ENCODE results near the gene PGD. TPM values are rescaled to one million over a fixed set of nuclear protein-coding genes. Genes with fewer than 3 reads are reported as not detected.
"Not testable (repeated sequence)": the region's sequence is repeated elsewhere in the genome, so short reads cannot be mapped to it uniquely, and the experiment has no call there.

The PGD gene
- total and polyA plus RNA-seq, 2 donors (not counting 1 experiment from before 2014, with no cell fraction given): 13.7 to 56.7 TPM

- Histone ChIP-seq H3K79me2 (ENCODE audit: control insufficient read depth, insufficient read depth, low read length) (no peaks in the 10 kb centered on the region), H2AFZ (ENCODE audit: insufficient read depth, low read depth, low read length, poor library complexity, severe bottlenecking) (no peak overlapping the region), H4K20me1 (ENCODE audit: control insufficient read depth, insufficient read depth, low read length, poor library complexity, severe bottlenecking) (no peaks in the 10 kb centered on the region), H3K9me3 (ENCODE audit: control extremely low read depth in 1 of 3, control insufficient read depth in 2 of 3, insufficient read depth in 1 of 3, low read length in 2 of 3) (peaks cover 0 to 8% (median 0%) of the 10 kb centered on the region in 3 donors), H3K4me2 (replicated peaks; ENCODE audit: low read depth, low read length, poor library complexity, severe bottlenecking) (no peak overlapping the region), H3K27me3 (replicated peaks in 1 of 4; ENCODE audit: control extremely low read depth in 1 of 4, control insufficient read depth in 3 of 4, insufficient read depth in 4 of 4, low read length in 3 of 4) (no peaks in the 10 kb centered on the region), H3K4me3 (ENCODE audit: control extremely low read depth in 1 of 5, extremely low read depth in 1 of 5, insufficient read depth in 1 of 5, low read depth in 2 of 5, low read length in 4 of 5) (no peak overlapping the region), H3K36me3 (replicated peaks in 1 of 2; ENCODE audit: control extremely low read depth in 1 of 2, control insufficient read depth in 1 of 2, extremely low read depth in 1 of 2, insufficient read depth in 2 of 2, low read length in 1 of 2) (peaks cover 3 to 5% of the 10 kb centered on the region in 2 experiments), H3K4me1 (ENCODE audit: control insufficient read depth in 2 of 2, insufficient read depth in 2 of 2, low read length in 2 of 2) (peaks cover 0 to 3% of the 10 kb centered on the region in 2 donors), H3K27ac (ENCODE audit: low read length in 2 of 2) (no peak overlapping the region), H3K9ac (ENCODE audit: low read length) (no peak overlapping the region)
- Mint-ChIP-seq H3K4me1 (peaks cover 3% of the 10 kb centered on the region), H3K27me3 (no peaks in the 10 kb centered on the region), H3K4me3 (no peak overlapping the region), H3K9me3 (ENCODE audit: insufficient read depth) (no peaks in the 10 kb centered on the region), H3K27ac (no peak overlapping the region)
- DNase-seq (no peak), ATAC-seq (ENCODE audit: low read depth) (no peak)
- ChIA-PET POLR2A (no interaction called here), CTCF (interaction anchor here (0.6 to 1.5 kb wide), 2 partner anchors 24 to 26 kb away, joined by 3 read pairs; partner anchors contain the start of gene CENPS)
- WGBS (ENCODE audit: insufficient coverage): 88% methylated on average over 4 of the region's 5 CpGs
- no peak for TF ChIP-seq CTCF (IDR thresholded peaks at IDR 0.05)
- no peak for TF ChIP-seq EZH2 (IDR thresholded peaks at IDR 0.05; ENCODE audit: borderline replicate concordance, insufficient read depth, low read depth, low read length, poor library complexity, severe bottlenecking)
- intact Hi-C loops (cut with micrococcal nuclease): no loop called here
These were observed 57.2 kb downstream of the PGD start for GRCh38 chr1:10456048-10456447.

GRCh38 chr1:10456661-10457060 lies 57.8 kb downstream of the PGD start:
- intact Hi-C loops (cut with micrococcal nuclease): no loop called here
- Histone ChIP-seq H3K9me3 (ENCODE audit: control extremely low read depth in 1 of 3, control insufficient read depth in 2 of 3, insufficient read depth in 1 of 3, low read length in 2 of 3) (peaks cover 0 to 8% (median 0%) of the 10 kb centered on the region in 3 donors), H2AFZ (ENCODE audit: insufficient read depth, low read depth, low read length, poor library complexity, severe bottlenecking) (no peak overlapping the region), H3K36me3 (replicated peaks in 1 of 2; ENCODE audit: control extremely low read depth in 1 of 2, control insufficient read depth in 1 of 2, extremely low read depth in 1 of 2, insufficient read depth in 2 of 2, low read length in 1 of 2) (peaks cover 3 to 11% of the 10 kb centered on the region in 2 experiments), H3K27ac (ENCODE audit: low read length in 2 of 2) (no peak overlapping the region), H3K4me1 (ENCODE audit: control insufficient read depth in 2 of 2, insufficient read depth in 2 of 2, low read length in 2 of 2) (peaks cover 0 to 3% of the 10 kb centered on the region in 2 donors), H3K4me2 (replicated peaks; ENCODE audit: low read depth, low read length, poor library complexity, severe bottlenecking) (no peak overlapping the region), H3K79me2 (ENCODE audit: control insufficient read depth, insufficient read depth, low read length) (no peaks in the 10 kb centered on the region), H3K4me3 (ENCODE audit: control extremely low read depth in 1 of 5, extremely low read depth in 1 of 5, insufficient read depth in 1 of 5, low read depth in 2 of 5, low read length in 4 of 5) (no peak overlapping the region), H3K27me3 (replicated peaks in 1 of 4; ENCODE audit: control extremely low read depth in 1 of 4, control insufficient read depth in 3 of 4, insufficient read depth in 4 of 4, low read length in 3 of 4) (no peaks in the 10 kb centered on the region), H4K20me1 (ENCODE audit: control insufficient read depth, insufficient read depth, low read length, poor library complexity, severe bottlenecking) (no peaks in the 10 kb centered on the region), H3K9ac (ENCODE audit: low read length) (no peak overlapping the region)
- Mint-ChIP-seq H3K27ac (no peak overlapping the region), H3K4me1 (peaks cover 3% of the 10 kb centered on the region), H3K9me3 (ENCODE audit: insufficient read depth) (no peaks in the 10 kb centered on the region), H3K4me3 (no peak overlapping the region), H3K27me3 (no peaks in the 10 kb centered on the region)
- ChIA-PET POLR2A (no interaction called here), CTCF (interaction anchor here (0.6 to 1.5 kb wide), 2 partner anchors 24 to 27 kb away, joined by 3 read pairs; partner anchors contain the start of gene CENPS)
- DNase-seq (no peak), ATAC-seq (ENCODE audit: low read depth) (no peak)
- TF ChIP-seq EZH2 (IDR thresholded peaks at IDR 0.05; ENCODE audit: borderline replicate concordance, insufficient read depth, low read depth, low read length, poor library complexity, severe bottlenecking) (no peak), CTCF (IDR thresholded peaks at IDR 0.05) (no peak)
- whole genome bisulfite sequencing (ENCODE audit: insufficient coverage): no CpG with 5 or more reads among the region's 7 CpGs

GRCh38 chr1:10457462-10457861 lies 58.6 kb downstream of the PGD start:
- POLR2A ChIA-PET; H4K20me1 ChIP-seq (ENCODE audit: control insufficient read depth, insufficient read depth, low read length, poor library complexity, severe bottlenecking); DNase-seq; H3K27ac Mint-ChIP-seq; H3K4me3 Mint-ChIP-seq; H3K4me3 ChIP-seq (ENCODE audit: control extremely low read depth in 1 of 5, extremely low read depth in 1 of 5, insufficient read depth in 1 of 5, low read depth in 2 of 5, low read length in 4 of 5); H3K79me2 ChIP-seq (ENCODE audit: control insufficient read depth, insufficient read depth, low read length); H3K27me3 ChIP-seq (replicated peaks in 1 of 4; ENCODE audit: control extremely low read depth in 1 of 4, control insufficient read depth in 3 of 4, insufficient read depth in 4 of 4, low read length in 3 of 4); H3K27ac ChIP-seq (ENCODE audit: low read length in 2 of 2); H3K9me3 Mint-ChIP-seq (ENCODE audit: insufficient read depth); H2AFZ ChIP-seq (ENCODE audit: insufficient read depth, low read depth, low read length, poor library complexity, severe bottlenecking); H3K9me3 ChIP-seq (ENCODE audit: control extremely low read depth in 1 of 3, control insufficient read depth in 2 of 3, insufficient read depth in 1 of 3, low read length in 2 of 3); H3K9ac ChIP-seq (ENCODE audit: low read length); intact Hi-C loops (cut with micrococcal nuclease); ATAC-seq (ENCODE audit: low read depth); H3K27me3 Mint-ChIP-seq; H3K4me2 ChIP-seq (replicated peaks; ENCODE audit: low read depth, low read length, poor library complexity, severe bottlenecking); H3K4me1 ChIP-seq (ENCODE audit: control insufficient read depth in 2 of 2, insufficient read depth in 2 of 2, low read length in 2 of 2); H3K4me1 Mint-ChIP-seq: not testable (repeated sequence)
- peaks cover 3 to 14% of the 10 kb centered on the region in 2 experiments for H3K36me3 ChIP-seq (replicated peaks in 1 of 2; ENCODE audit: control extremely low read depth in 1 of 2, control insufficient read depth in 1 of 2, extremely low read depth in 1 of 2, insufficient read depth in 2 of 2, low read length in 1 of 2)
- CTCF ChIA-PET: interaction anchor here (1.5 to 1.6 kb wide), 2 partner anchors 27 to 29 kb away, joined by 3 to 4 read pairs; partner anchors contain the start of gene CENPS
- WGBS (ENCODE audit: insufficient coverage): 82% methylated on average over 7 of the region's 7 CpGs

All from B cell (primary cell).